Heart left ventricle (tissue), 13 donors: ENCODE results near the gene ABCF1.

Source experiments
- POLR2A ChIP-seq, 2 donors: fragments of 450-650 bp; IDR thresholded peaks; one replicate each; pipeline ENCODE4 v1.6.1; 2017; ENCODE audit warnings: antibody characterized with exemption in 2 of 2, mild to moderate bottlenecking in 2 of 2, moderate library complexity in 2 of 2
- TF ChIP-seq, protein P1 (sequence below), 12 donors: fragments of 200-600 bp; sonication (generic) in 4 of 12; IDR thresholded peaks; one replicate each; pipeline versions ENCODE4 v1.5.0 to v1.8.0; 2018 to 2022; ENCODE audit warnings: antibody characterized with exemption in 12 of 12, mild to moderate bottlenecking in 5 of 12
- donor health status: ischemic (EF 13 %, LVEDD 7.1; RV severe dilation, severe dysfunction).
- donor health status: DM: no; HTN: yes; CAD: no.
- donor health status: DM: no; HTN: no; CAD: no.
- donor health status: ischemic (EF 25% LVEDD 6.9; RV normal size, moderate dysfunction).
- donor health status: ischemic (EF 25% LVEDD 5.7; RV mildly dilated, moderate dysfunction).
- donor health status: ischemic (EF 35%, LVEDD 5.7; RV mildly dilated, moderate dysfunction).
- donor health status: nonischemic (EF 11% LVEDD 7.7; RV severe dilation, severe dysfunction).
- donor health status: DM: yes; HTN: yes; CAD: no.
- donor health status: PGD.
- donor health status: ischemic (EF 29% LVEDD 5.4; RV normal size, mild dysfunction).
- donor health status: nonischemic (EF 23%, LVEDD 6.1; RV moderate dilation, normal function).

DNA sequence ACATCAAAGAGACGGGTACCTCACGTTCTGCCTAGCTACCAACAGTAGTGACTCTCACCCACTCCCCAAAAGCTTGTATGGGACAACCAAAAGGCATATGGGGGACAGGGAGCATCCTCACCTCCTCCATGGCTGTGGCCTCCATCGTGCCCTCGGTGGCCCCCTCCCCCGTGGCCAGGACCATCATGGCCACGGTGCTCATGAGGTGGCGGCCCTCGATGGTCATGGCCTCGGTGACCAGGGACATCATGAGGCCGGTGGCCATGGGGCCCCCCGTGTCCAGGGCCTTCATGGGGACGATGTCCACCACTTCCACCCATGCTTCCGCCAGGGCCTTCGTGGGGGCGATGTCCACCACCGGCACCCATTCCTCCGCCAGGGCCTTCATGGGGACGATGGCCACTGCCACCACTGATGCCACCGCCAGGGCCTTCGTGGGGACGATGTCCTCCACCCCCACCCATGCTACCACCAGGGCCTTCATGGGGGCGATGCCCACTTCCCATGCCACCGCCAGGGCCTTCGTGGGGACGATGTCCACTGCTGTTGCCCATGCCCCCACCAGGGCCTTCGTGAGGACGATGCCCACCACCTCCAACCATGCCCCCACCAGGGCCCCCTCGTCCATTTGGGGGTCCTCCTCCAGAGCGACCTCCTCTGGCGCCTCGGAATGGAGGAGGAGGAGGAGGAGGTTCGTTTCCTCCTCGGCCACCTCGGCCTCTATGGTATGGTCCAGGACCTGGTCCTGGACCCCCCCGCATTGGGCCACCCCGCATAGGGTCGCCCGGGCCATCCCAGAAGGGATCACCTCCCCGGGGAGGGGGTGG, 30.8 kb downstream of the ABCF1 start:
- no peak for TF ChIP-seq POLR2A (IDR thresholded peaks at IDR 0.05)
- TF ChIP-seq, protein P1, sequence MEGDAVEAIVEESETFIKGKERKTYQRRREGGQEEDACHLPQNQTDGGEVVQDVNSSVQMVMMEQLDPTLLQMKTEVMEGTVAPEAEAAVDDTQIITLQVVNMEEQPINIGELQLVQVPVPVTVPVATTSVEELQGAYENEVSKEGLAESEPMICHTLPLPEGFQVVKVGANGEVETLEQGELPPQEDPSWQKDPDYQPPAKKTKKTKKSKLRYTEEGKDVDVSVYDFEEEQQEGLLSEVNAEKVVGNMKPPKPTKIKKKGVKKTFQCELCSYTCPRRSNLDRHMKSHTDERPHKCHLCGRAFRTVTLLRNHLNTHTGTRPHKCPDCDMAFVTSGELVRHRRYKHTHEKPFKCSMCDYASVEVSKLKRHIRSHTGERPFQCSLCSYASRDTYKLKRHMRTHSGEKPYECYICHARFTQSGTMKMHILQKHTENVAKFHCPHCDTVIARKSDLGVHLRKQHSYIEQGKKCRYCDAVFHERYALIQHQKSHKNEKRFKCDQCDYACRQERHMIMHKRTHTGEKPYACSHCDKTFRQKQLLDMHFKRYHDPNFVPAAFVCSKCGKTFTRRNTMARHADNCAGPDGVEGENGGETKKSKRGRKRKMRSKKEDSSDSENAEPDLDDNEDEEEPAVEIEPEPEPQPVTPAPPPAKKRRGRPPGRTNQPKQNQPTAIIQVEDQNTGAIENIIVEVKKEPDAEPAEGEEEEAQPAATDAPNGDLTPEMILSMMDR (IDR thresholded peaks at IDR 0.05): no peak
